Measurements from ENCODE around the gene GALNT2. TPM values are rescaled to one million over a fixed set of nuclear protein-coding genes. Genes with fewer than 3 reads are reported as not detected.

The GALNT2 gene
- total RNA-seq, 1 donor from 2014 or later, result 81.6 TPM

DNA sequence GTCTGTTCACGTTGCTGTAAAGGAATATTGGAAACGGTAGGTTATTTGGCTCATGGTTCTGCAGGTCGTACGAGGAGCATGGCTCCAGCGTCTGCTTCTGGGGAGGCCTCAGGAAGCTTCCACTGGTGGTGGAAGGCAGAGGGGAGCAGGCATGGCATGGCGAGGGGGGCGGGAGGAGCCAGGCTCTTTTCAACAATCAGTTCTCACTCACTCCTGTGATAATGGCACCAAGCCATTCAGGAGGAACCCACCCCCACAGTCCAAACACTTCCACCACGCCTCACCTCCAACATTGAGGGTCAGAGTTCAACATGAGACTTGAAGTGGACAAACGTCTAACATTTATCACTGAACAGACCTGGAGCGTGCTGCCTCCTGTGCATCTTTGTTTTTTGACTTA, 217.9 kb downstream of the GALNT2 start:
- no peak for DNase-seq (ENCODE audit: extremely low read depth, low read depth, low spot score)

DNA sequence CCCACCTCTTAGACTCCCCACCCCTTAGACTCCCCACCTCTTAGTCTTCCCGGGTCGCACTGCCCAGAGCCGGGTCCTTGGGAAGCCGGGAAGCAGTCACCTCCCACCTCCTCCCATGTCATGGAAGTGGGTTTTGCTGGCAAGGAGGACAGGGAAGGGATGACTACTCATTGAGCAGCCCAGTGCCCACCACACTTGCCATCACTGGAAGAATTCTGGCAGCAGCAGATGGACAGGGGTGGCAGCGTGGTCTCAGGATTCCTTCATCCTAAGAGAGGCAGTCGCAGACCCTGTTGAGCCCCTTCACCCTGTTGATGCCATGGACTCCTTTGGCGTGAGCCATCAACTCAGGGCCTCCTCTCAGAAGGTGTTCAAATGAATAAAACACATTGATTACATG, 218.3 kb downstream of the GALNT2 start:
- no peak for DNase-seq (ENCODE audit: extremely low read depth, low read depth, low spot score)

- DNase-seq (ENCODE audit: extremely low read depth, low read depth, low spot score), result no peak
Measured at GRCh38 chr1:230286166-230286889, 219.3 kb downstream of the GALNT2 start.

DNA sequence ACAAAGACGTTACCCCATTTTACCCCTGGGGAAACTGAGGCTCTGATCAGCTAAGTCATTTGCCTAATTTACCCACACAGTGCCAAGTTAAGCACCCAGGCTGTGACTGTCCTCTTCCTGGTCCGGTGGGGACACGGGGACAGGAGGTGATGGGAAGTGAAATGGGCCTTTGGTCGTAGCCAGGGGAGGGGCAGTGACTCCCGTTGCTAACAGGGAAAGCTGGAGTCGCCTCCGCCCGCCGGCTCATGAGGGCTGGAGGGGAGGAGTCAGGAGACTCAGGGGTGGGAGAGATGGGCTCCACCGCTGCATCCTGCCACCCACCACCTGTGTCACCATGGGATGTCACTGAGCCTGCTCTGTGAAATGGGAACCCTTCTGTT, 219.8 kb downstream of the GALNT2 start:
- no peak for DNase-seq (ENCODE audit: extremely low read depth, low read depth, low spot score)

DNA sequence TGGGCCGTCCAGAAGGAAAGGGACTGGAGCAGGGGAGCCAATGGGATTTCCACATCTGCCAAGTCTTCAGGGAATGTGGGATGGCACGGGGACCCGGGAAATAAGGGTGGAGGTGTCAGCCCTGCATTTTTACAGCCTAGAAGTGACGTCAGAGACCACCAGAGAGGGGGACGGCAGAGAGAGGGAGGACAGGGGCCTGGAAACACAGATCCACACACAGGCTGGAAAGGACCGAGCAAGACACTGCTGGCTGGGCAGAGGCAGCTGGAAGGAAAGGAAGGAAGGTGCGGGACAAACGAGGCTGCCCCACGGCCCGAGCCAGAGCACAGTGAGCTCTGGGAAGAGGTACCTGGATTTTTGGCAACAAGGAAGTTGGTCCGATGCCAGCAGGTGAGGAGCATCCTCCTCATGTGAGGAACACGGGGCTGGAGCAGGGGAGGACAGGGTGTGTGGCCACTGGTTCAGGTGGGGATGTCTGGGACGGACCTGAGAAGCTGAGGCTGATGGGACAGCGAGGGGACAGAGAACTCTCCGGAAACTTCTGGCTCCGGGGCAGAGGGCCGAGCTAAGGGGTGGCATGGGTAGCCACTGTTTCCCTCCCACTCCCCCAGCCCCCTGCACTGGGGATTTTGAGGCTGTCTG, 220.8 kb downstream of the GALNT2 start:
- DNase-seq (ENCODE audit: extremely low read depth, low read depth, low spot score), result no peak

DNA sequence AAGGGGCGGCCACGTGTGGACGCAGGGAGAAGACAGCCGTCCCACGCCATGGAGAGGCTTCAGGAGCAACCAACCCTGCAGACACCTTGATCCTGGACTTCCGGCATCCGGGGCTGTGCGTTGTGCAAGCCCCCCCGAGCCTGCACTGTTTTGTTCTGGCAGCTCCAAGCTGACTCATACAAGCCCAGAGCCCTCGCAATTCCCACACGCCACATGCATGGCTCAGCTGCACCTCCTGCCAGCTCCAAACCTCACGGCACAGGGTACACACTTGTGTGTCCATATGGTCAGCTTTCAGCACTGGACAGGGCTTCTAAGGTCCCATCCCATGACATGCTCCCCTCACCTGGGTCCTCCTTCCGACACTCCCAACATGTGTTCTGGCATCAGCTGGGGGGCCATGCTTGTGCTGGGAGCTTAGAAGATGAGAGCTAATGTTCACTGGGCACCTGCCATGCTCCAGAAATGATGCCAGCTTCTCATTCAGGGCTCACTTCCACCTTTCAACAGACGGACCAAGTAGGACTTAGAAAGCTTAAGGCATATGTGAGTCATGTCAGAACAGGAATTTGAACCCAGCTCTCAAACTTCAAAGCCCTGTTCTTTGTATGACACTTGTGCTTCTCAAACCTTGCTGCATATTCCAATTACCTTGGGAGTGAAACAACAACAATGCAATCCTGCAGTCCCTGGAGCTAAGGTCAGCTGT, 221.8 kb downstream of the GALNT2 start:
- DNase-seq (ENCODE audit: extremely low read depth, low read depth, low spot score), result no peak

DNA sequence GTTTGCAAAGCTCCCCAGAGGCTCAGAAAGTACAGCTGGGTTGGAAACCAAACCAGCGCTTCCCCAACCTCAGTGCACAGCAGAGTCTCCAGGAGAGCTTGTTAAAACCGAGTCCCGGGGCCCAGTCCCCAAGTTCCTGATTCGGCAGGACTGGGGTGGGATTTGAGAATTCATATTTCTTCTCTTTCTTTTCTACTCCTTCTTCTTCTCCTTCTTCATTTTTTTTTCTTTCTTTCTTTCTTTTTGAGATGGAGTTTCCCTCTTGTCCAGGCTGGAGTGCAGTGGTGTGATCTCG, 222.3 kb downstream of the GALNT2 start:
- DNase-seq (ENCODE audit: extremely low read depth, low read depth, low spot score), result no peak

DNA sequence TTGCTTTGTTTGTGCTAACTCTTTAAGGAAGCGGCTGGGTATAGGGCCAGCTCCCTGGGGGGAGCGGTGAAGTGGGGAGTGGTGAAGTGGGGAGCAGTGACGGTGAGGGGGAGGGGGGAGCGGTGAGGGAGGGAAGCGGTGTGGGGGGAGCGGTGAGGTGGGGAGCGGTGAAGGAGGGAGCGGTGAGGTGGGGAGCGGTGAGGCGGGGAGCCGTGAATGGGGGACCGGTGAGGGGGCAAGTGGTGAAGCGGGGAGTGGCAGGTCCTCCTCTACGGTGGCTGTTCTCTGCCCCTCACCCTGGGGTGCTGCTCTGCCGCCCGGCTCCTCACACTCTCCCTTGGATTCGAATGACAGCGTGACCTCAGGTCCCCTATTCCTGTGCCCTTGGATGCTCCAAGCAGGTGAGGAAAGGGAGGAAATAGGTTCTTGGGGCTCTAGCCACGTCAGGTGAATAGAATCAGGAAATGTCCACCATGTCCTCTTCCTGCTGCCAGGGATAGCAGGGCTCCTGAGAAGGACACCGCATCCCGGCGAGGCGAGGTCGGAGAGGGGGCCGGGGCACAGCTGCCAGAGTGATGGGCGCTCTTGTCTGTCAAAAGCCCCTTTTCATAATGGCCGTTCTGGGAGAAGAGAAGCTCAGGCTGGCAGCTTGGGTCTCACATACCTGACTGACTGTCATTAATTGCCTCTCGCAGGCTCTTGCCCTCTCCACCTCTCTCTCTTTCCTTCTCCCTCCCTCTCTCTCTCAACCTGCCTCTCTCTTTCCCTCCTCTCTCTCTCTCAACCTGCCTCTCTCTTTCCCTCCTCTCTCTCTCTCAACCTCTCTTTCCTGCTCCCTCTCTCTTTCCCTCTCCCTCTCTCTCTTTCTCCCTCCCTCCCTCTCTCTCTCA, 224.9 kb downstream of the GALNT2 start:
- DNase-seq (ENCODE audit: extremely low read depth, low read depth, low spot score), result no peak

DNA sequence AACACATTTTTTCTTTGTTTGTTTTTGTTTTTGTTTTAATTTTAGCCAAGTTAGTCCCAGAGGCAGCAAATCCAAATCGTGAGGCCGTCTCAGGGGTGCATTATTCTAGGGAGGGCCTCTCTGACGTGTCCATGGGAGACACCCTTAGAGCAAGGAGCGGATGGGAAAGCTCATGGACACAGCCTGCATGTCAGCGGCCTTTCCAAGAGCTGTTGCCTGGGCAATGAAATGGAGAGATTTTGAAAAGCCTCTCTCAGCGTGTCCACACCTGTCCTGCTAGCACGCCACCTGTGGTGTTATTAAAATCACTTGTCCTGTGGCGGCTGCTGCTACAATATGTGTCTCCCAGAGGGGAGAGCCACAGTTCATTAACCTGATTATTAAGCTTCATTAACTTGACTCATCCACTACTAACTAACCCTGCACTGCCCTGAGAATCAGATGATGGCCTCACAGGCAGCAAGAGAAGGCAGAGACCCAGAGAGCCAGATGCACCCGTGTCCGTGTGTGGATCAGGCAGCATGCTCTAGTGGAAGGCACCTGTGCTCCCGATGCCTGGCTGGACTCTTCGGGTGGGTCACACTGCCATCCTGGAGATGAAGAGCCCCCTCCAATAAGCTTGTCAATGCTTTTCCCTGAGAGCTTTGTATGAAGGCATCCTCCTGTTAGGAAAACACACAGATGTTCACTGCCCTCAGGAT, 225.8 kb downstream of the GALNT2 start:
- DNase-seq (ENCODE audit: extremely low read depth, low read depth, low spot score), result no peak

DNA sequence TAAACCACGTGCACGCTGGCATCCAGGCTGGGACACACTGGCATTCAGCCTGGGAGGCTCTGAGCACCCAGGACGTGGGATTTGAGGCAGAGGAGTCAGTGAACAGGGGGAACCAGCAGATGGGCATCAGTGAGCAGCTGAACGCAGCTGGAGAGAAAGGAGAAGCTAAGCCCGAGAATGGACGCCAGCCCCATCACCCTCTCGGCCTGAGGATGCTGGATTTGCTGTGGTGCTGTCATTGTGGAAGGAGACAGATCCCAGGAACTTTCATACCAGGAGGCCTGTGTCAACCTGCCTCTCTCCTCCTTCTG, 226.3 kb downstream of the GALNT2 start:
- no peak for DNase-seq (ENCODE audit: extremely low read depth, low read depth, low spot score)

DNA sequence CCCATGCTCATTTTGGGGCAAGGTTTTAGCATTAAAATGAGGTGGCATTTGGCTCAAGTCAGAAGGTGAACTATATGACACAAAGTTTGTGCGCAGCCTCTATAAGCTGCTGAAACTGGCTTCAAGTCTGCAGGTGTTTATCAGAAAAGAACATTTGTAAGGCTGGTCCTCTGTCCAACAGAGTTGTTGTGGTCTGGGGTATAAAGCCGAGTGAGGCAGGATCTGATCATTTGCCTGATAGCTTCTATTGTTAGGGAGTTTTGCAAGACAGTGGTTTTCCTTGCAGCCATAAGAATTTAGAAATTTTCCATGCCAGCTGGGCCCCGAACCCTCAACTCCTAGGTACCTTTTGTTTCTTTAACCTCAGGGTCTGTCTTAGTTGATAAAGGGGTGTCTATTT, 228.3 kb downstream of the GALNT2 start:
- DNase-seq (ENCODE audit: extremely low read depth, low read depth, low spot score), result no peak

- no peak for DNase-seq (ENCODE audit: extremely low read depth, low read depth, low spot score)
Measured at GRCh38 chr1:230299191-230300006, 232.4 kb downstream of the GALNT2 start.

- DNase-seq (ENCODE audit: extremely low read depth, low read depth, low spot score), result no peak
Measured at GRCh38 chr1:230300322-230301301, 233.6 kb downstream of the GALNT2 start.

GRCh38 chr1:230301322-230301721, 234.3 kb downstream of the GALNT2 start:
- no peak for DNase-seq (ENCODE audit: extremely low read depth, low read depth, low spot score)

DNA sequence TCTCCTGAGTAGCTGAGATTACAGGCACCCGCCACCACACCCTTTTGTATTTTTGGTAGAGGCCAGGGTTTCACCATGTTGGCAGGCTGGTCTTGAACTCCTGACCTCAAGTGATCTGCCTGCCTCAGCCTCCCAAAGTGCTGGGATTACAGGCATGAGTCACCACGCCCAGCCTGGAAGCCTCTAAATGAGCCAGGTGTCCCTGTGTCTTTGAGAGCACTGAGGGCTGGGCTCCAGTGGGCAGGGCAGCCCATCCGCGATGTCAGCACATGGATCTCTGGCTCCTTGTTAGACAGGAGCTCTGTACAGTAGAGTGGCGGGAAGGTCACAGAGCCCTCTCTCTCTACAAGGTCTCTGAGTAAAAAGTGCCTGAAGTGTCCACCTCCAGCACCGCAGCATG, 234.8 kb downstream of the GALNT2 start:
- no peak for DNase-seq (ENCODE audit: extremely low read depth, low read depth, low spot score)

DNA sequence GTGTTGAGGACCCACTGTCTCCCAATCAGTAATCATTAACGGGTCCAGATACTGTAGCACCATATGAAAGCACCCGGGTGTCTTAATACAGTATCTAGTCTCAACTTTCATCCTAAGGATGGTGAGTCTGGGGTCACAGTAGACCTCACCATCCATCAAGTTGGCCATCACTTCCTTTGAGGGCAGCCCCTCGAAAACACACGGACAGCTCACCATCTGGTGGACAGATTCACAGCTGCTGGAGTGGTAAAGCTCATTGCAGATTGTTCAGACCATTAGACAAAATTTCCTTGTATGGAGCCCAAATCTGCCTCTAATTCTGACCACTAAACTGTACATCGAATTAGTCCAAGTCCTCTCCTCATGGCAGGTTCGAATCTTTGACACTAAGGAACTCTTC, 236.0 kb downstream of the GALNT2 start:
- no peak for DNase-seq (ENCODE audit: extremely low read depth, low read depth, low spot score)

GRCh38 chr1:230303822-230304221, 236.8 kb downstream of the GALNT2 start:
- DNase-seq (ENCODE audit: extremely low read depth, low read depth, low spot score), result no peak

GRCh38 chr1:230306169-230306568, 239.1 kb downstream of the GALNT2 start:
- no peak for DNase-seq (ENCODE audit: extremely low read depth, low read depth, low spot score)

GRCh38 chr1:230307213-230307612, 240.2 kb downstream of the GALNT2 start:
- no peak for DNase-seq (ENCODE audit: extremely low read depth, low read depth, low spot score)

All from glomerular endothelial cell (primary cell).